GM20000 (cell line): ENCODE data around the gene RBCK1.

Experiments
- DNase-seq: peaks from one replicate; pipeline ENCODE4 v3.0.0; 2012; ENCODE audit warnings: low spot score
- CTCF ChIP-seq: IDR thresholded peaks from 2 replicates; pipeline ENCODE4 v1.5.1; 2012; ENCODE audit warnings: mild to moderate bottlenecking, control low read depth; ENCODE audit errors: extremely low read depth, missing control alignments

RBCK1 gene

DNA sequence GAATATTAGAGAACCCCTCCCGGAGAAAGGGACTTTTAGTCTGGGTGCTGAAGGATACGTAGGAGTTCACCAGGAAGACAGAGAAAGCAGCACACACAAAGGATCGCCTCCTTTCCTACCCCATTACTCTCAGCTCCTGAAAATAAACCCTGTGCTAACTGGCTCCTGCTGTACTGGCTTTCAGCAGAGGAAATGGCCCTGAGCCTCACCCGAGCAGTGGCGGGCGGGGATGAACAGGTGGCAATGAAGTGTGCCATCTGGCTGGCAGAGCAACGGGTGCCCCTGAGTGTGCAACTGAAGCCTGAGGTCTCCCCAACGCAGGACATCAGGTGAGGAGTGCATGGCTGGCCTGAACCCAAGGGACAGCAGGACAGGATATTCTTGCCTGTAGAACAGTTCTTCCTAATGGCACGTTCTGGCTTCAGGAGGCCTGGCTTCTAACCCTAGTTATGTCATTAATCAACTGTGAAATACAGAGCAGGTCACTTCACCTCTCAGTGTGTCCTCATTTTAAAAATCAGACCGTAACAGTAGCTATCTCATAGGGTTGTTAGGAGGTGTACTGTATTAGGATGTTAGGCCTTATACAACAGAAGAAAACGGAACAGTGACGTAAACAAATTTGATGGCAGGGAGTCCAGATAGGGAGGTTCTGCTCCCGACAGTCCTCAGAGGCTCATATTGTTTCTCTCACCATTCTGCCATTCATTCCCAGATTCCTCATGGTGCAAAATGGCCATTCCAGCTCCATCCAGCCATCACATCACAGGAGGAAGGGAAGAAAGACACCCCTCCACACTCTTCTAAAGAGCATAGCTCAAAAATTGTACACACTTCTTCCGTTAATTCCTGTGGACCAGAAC is 1.8 kb downstream of the RBCK1 start:
- no peak for TF ChIP-seq CTCF
- DNase-seq = no peak

GRCh38 chr20:412081-412480 is 4.0 kb downstream of the RBCK1 start:
- DNase-seq = no peak
- no peak for TF ChIP-seq CTCF

DNA sequence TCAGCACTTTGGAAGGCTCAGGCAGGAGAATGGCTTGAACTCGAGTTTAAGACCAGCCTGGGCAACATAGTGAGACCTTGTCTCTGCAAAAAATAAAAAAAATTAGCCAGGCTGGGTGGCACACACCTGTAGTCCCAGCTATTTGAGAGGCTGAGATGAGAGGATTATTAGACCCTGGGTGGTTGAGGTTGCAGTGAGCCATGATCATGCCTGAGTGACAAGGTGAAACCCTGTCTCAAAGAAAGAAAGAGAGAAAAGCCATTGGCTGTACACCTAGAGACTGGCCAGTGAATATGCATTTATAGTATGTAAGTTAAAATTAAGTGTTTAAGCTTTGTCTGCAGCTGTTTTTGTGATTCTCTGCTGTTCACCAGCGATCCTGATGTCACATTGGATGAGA is 6.1 kb downstream of the RBCK1 start:
- TF ChIP-seq CTCF = no peak
- DNase-seq = no peak

DNA sequence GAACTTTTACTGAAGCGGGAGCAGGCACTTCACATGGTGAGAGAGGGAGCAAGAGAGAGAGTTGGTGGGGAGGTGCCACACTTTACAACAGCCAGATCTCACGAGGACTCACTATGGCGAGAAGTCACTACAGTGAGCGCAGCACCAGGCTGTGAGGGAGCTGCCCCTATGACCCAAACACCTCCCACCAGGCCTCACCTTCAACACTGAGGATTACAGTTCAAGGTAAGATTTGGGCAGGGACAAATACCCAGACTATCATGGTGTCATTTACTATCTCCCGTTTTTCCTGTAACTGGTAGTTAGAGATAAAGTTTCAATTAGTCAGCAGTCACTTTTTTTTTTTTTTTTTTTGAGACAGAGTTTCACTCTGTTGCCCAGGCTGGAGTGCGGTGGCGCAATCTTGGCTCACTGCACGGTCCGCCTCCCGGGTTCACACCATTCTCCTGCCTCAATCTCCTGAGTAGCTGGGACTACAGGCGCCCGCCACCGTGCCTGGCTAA is 7.8 kb downstream of the RBCK1 start:
- no peak for TF ChIP-seq CTCF
- no peak for DNase-seq

GRCh38 chr20:416950-417800 is 9.1 kb downstream of the RBCK1 start:
- TF ChIP-seq CTCF = no peak
- no peak for DNase-seq

DNA sequence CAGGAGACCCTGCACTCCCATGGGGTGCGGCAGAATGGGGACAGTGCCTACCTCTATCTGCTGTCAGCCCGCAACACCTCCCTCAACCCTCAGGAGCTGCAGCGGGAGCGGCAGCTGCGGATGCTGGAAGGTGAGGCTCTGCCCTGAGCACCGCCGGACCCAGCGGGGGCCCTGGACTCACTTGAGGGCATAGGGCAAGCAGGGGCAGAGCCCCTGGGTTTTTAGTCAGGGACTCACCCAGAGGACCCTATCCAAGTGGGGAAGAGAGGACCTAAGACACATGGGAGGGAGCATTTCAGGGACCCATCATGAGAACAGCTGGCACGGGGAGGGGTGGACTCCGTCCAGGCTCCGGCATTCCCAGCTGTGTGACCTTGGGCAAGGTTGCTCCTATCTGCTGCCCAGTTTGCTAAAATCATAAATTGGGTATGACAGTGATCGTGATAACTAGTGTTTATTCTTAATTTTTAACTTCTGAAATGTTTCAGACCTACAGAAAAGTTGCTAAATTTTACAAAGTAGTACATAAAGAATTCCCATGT is 9.8 kb downstream of the RBCK1 start:
- DNase-seq = no peak
- no peak for TF ChIP-seq CTCF
